Activated T-cell treated with anti-CD3 and anti-CD28 coated beads for 1 hour (primary cell): ENCODE measurements around the gene TENM3.
A peak's percentile ranks its signal among the peaks of the same experiment; 100 is the strongest.
"Not testable (repeated sequence)": the region's sequence is repeated elsewhere in the genome, so short reads cannot be mapped to it uniquely, and the experiment has no call there.

Experiments
- DNase-seq: peaks from one replicate; pipeline ENCODE4 v3.0.0-alpha.2; 2020; ENCODE audit warnings: low read depth

TENM3 gene

DNA sequence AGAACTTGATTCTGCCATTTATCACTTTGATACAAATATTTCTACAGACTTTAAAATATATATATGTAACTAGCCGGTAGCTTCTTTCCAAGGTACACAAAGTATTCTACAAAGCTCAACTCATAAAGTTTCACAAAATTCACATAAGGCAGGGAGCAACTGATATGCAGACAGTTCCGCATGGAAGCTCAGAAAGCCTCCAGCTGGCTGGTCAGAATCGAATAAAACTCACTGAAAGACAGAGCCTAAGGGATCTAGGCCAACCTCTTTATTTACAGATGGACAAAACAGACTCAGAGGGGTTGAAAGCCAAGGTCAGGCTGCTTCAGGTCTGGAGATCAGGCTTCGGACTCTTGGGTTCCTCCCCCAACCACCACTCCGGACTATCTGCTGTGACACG is 543.8 kb downstream of the TENM3 start:
- DNase-seq: no peak

DNA sequence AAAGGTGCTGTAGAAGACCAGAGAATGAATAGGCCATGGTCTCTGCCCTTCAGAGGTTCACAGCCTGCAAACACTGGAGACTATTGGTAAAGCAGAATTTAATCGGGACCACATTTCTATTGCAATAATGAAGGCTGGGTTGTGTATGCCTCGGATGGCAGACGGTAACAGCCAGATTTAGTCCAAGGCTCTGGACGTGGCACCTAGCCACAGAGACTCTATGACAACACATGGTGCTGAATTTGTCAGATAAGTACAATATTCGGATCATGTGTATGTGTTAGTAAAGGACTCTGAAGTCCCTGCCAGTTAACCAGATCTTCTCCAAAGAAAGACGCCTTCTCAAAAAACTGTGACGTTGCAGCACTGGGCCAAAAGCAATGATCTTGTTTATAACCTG is 545.0 kb downstream of the TENM3 start:
- DNase-seq: no peak

DNA sequence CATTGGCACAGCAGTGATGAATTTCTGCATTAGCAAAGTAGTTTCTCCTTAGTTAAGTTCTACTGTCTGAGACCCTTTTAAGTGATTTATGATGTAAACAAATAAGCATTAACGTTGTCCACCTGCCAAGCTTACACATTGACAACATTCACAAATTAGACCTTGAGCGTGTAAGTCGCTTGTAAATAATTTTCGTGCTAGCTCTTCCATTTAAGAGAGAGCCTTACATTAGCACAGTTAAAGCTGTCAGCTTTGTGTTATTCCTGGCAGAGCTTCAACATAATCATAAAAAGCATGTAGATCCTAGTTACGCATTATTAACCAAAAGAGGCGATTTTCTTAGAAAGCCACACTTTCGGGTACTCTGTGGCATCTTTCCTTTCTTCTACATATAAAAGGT is 546.3 kb downstream of the TENM3 start:
- no peak for DNase-seq

DNA sequence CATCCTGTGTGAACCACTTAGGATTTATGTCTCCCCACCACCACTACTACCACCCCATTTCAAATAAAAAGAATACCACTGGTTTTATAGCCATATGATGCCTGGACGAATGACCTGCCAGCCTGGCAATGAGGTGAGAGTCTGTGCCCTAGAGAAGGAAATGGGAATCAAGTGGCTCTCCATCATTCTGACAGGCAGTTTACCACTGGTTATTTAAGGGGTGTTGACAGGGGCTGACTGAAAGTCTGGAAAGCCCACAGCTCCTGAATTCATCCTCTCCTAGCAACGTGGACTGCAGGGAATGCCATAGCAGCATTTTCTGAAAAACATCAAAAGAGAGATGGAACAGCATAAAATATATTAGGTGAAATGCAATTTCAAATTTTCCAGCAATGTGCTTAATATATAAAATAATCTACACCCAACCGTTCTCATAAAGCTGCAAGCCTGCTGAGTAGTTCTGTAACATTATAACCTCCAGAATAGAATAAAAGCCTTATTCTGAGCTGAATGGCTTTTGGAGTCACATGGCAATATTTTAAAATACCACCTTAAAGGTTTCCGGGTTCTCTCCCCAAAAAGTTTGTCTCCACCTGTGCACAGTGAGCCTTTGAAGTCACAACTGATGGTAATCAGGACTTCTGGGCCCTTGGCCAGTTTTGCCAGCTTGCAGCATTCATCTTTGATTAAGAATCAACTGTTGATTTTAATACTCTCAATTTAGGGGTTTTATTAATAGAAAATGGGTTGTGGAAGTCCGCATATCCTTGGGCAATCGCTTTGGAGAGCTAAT is 552.4 kb downstream of the TENM3 start:
- no peak for DNase-seq

DNA sequence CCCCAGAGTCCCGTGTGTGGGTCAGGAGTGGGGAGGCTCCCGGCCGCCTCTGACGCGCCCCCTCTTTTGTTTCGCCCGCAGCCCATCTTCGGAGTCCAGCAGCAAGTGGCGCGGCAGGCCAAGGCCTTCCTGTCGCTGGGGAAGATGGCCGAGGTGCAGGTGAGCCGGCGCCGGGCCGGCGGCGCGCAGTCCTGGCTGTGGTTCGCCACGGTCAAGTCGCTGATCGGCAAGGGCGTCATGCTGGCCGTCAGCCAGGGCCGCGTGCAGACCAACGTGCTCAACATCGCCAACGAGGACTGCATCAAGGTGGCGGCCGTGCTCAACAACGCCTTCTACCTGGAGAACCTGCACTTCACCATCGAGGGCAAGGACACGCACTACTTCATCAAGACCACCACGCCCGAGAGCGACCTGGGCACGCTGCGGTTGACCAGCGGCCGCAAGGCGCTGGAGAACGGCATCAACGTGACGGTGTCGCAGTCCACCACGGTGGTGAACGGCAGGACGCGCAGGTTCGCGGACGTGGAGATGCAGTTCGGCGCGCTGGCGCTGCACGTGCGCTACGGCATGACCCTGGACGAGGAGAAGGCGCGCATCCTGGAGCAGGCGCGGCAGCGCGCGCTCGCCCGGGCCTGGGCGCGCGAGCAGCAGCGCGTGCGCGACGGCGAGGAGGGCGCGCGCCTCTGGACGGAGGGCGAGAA is 556.5 kb downstream of the TENM3 start:
- no peak for DNase-seq

DNA sequence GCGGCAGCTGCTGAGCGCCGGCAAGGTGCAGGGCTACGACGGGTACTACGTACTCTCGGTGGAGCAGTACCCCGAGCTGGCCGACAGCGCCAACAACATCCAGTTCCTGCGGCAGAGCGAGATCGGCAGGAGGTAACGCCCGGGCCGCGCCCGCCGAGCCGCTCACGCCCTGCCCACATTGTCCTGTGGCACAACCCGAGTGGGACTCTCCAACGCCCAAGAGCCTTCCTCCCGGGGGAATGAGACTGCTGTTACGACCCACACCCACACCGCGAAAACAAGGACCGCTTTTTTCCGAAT is 557.0 kb downstream of the TENM3 start:
- no peak for DNase-seq

DNA sequence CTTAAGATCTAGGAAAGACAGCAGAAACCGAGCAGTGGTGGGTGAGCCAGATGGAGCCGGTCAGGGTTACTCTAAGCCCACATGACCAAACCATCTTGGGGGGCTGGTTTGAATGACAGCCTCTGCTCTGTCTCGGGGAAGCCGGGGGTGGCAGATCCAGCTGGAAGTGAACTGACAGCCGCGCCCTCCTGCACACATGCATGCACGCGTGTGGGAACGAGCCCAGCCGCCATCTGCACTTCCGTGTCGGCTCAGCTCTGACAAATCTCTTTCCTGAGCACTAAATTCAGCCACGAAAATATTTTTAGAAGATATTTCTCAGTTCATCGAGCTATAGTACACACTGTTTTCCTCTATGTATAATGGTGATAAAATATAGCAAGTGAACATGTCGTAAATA is 558.4 kb downstream of the TENM3 start:
- no peak for DNase-seq

DNA sequence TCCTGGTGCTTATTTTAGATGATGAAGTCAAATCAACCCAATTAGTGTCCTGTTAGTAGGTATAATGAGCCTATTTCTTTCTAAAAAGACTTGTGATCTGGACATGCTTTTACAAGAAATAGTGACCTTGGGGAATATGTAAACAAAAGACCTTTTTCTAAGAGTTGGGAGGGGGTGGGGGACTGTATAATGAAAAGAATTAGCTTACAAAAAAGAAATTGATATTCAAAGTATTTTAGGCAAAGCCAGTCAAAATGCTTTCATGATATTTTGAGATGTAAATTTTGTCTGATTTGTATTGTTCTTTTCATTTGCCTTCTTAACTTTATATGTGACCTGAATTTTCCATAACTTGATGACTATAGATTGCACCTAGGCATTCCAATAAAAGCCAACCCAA is 559.4 kb downstream of the TENM3 start:
- no peak for DNase-seq

DNA sequence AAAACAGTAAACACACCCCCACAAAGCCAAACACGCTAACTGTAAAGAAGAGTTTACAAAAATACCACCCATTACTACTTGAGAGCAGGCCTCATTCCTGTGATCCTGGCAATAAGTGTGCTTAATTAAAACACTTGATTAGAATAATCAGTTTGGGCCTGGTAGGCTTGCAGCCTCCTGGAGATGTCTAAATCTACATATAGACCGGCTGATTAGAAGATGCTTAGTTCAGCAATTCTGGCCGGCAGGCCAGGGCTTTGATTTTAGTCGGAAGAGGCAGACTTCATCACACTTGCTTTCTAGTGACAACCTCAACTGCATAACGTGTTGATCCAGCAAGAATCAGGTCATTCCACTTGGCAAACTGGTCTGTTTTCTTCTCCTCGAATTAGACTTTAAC is 560.0 kb downstream of the TENM3 start:
- no peak for DNase-seq

DNA sequence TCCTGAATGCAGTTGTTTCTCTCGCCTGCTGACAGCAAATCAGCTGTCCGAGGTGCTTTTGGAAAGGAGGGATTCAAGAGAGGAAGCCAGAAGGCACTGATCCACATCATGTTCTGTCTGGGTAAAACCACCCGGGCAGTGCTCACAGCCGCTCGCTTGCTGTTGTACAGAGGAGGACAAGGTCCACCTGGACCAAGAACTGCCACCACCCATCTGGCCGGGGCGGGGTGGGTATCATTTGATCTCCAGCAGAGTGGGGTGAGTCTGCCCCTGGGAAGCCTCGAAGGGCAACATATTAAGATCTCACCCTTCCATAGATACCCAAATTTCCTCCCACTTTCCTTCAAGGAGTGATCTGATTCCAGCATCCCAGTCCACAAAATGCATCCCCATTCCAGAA is 560.9 kb downstream of the TENM3 start:
- no peak for DNase-seq

DNA sequence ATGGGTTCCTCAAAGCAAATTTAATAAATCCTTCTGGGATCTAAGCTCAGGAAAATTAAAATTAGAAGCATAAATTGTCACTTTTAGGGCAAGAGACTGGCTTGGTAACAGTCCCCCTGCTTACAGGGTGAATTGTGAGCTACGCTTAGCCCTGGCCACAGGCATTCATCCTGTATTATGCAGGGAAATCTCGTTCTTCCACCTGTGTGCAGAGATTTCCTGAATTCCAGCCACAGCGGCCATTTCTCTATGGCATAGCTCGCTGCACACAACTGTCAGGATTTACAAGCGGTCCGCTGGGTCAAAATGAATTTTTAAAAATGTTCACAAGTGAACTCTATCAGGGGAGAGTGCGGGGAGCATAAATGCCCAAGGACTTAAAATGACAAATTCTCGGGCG is 562.1 kb downstream of the TENM3 start:
- DNase-seq: no peak

DNA sequence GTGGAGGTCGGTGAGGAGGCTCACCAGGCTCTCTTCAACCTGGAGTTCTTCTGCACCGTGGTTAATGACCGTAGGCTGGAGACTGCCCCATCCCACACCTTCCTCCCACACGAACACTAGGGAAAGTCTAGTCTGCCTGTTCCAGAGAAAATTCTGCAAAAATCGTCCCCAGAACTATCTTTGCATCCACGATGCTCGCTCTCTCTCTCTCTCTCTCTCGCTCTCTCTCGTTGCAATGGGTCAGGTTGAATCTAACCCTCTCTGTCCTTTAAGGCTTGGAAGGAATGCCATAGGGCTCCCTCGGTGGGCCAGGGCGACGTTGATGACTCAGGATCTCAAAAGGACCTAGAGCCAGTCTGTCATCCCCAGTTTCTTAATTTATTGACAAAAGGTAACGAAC is 562.5 kb downstream of the TENM3 start:
- no peak for DNase-seq

DNA sequence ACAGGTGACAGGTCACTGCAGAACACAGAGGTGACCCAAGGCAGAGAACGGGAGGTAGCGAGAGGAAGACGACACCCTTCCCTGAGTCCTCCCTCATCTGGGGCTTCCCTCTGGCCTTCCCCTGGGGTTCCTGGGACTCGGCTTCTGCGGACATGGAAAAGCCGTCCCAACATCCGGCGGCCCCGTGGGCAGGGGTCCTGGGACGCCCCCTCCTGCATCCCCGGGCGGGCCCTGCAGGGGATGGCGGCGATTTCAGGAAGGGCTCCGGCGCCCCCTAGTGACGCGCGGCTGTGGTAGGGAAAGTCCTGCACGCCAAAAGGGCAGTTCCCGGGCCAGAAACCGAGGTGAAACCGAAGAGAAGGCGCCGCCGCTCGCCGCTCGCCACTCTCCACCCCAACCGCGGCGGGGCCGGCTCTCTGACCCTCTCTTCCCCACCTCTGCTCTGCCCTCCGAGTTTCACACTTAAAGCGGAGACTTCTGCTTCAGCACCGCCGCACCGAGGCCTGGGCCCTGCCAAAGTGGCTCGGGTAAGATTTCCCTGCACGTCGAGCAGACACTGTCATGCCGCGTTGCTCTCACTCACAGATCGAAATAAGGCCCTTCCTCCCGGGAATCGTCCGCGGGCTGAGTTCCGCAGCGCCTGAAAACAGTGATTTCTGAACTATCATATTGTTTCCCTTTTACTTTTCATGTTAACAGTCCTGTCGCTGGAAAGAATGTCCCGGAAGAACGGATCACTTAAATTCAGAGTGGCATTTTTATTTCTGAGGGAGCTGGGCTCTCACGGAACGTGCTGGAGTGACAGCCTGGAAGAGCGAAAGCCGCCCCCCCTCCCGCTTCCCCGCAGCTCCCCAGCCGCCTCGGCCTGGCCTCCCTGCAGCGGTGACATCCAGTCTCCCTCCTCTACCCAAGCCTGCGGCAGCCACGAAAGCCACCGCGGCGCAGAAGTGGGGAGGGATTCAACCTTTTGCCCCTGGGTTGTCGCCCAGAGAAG is 563.4 kb downstream of the TENM3 start:
- DNase-seq: peak; percentile 59

DNA sequence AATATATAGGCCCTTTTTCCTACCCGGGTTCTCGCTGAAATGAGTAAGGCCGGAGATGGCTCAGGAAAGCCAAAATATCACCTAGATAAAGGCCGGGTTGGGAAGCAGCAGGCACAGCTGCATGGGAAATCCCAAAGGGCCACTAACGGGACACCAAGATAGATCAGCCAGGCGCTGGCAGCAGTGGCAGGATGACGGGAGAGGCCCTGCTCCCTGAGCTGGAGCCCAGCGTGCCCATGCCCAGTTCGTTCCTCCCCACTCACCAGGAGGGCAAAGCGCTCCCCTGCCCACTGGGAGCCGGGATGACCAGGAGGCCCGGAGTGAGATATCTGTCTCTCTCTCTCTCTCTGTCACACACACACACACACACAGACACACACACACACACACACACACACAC is 564.1 kb downstream of the TENM3 start:
- no peak for DNase-seq

DNA sequence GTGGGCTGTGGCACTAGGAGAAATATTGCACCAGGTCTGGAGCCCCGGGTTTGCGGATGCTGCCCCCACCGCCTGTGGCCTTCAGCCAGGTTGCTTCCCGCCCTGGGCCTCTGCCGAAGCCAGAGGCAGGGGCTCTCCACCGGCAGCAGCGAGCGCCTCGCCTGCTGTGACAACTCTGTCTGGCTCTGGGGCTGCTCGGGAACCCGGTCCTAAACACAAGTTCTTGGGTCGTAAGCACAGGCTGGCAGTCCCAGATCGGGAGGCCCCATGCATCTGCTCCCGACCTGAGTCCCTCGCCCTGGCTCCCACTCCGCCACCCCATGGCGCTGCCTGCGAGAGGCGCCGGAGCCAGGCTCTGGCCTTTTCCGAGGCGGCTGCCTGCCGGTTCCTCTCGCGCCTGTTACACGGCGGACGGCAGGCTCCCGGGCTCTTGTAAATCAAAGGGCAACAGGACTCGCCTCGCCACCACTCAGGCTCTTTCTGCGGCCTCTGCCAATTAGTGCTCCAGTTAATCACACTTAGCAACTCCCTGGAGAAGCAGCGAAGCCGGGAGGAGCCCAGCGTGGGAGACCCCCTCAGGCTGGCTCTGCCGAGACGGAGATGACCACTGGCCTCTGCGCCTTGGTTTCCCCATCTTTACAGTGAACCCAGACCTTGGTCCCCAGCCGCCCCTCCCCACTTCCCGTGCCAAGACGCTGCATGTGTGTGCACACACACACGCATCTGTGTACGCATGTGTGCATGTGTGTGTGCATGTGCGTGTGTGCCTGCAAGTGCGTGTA is 564.8 kb downstream of the TENM3 start:
- no peak for DNase-seq

DNA sequence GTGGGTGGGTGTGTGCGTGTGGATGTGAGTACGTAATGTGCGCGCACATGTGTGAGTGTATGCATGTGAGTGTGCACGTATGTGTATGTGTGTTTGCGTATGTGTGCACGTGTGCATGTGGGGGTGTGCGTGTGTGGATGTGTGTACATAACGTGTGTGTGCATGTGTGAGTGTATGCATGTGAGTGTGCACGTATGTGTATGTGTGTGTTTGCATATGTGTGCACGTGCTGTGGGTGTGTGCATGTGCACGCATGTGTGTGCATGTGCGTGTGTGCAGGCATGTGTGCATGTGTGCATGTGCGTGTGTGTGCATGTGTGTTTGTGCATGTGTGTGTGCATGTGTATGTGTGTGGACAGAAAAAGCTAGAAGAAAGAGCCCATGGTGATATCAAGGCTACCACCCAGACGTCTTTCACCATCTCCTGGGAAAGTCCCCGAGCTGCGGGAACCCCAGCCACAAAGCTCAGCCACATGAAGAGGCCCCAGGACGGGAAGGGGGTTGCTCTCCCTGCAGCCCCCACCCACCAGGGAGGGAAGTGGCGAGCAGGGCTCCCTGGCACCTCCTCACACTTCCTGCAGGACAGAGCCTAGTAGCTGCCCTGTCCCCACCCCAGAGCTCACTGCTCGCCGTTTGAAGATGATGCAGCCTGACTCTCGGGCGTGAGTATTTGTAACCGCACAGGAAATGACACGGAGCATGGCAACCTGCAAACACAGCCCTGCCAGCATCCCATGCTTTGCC is 565.6 kb downstream of the TENM3 start:
- peak; percentile 17 for DNase-seq

DNA sequence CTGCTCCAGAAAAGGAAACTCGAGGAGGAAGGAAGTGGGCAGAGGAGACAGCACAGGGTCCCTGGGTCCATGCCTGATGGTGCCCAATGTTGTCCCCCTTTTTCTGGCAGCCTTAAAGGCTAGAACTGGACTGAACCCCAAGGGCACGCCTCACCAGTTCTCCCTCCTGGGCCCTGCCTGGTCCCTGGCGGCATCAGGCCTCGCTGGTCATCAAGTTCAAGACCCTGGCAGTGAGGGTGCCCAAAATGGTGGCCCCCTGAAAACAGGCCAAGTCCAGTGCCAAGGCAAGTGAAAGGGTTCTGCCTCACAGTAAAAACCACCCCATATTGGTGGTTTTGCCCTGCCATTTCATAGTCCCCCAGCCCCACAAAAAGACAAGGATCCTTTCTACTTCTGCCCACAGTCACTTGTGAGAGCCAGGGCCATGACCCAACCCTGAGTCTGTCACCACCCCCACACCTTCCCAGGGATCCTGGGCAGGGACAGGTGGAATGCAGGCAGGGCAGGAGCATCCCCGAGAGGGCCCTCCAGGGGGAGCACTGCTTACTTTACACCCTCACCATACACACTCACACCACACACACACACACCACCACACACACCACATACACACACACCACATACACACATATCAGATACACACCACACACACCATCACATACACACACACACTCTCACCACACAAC is 566.4 kb downstream of the TENM3 start:
- DNase-seq: no peak

DNA sequence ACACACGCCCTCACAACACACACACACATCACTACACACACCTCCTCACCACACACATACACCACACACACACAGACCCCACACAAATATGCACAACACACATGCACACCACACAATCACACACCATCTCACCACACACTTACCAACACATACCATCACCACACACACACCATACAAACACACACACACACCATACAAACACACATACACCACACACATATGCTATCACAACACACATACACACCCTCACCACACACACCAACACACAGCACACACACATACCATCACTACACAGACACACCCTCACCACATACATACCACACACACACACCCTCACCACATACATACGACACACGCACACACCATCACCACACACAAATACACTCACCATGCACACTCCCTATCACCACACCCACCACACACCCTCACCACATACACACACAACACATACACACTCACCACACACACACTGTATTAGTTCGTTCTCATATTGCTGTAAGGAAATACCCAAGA is 567.0 kb downstream of the TENM3 start:
- DNase-seq: no peak

DNA sequence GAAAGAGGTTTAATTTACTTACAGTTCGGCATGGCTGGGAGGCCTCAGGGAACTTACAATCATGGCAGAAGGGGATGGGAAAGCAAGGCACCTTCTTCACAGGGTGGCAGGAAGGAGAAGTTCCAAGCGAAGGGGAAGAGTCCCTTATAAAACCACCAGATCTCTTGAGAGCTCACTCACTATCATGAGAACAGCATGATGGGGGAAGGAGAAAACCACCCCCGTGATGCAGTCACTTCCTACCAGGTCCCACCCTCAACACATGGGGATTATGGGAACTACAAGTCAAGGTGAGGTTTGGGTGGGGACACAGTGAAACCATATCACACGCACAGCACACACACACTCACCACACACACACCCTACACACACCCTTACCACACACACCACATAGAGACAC is 569.7 kb downstream of the TENM3 start:
- DNase-seq: no peak

DNA sequence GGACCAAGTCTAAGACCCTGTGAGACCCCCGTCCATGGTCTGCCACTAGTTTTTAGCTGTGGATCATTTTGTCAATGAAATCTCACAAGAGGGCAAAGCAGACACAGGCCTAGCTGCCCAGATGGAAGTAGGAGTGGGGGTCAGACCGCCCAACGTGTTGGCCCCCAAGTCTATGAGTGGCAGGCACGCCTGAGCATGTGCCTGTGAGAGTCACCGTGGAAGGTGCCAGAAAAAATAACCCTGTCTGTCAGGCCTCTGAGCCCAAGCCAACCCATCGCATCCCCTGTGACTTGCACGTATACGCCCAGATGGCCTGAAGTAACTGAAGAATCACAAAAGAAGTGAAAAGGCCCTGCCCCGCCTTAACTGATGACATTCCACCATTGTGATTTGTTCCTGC is 570.9 kb downstream of the TENM3 start:
- DNase-seq: not testable (repeated sequence)
